ENCODE results near the gene VIPR2.

GRCh38 chr7:159193543-159194090 is 49.0 kb upstream of the VIPR2 start:
- TF ChIP-seq POLR2A (IDR thresholded peaks at IDR 0.05): no peak
- no peak for TF ChIP-seq CTCF (IDR thresholded peaks at IDR 0.05)
